Neuronal stem cell (in vitro differentiated cells): ENCODE results near the gene ACYP2.
"Not testable (repeated sequence)": the region's sequence is repeated elsewhere in the genome, so short reads cannot be mapped to it uniquely, and the experiment has no call there.

ENCODE experiments used
- DNase-seq: peaks from one replicate; pipeline ENCODE4 v3.0.0-alpha.2; 2013; ENCODE audit warnings: low spot score
- H2AFZ ChIP-seq: one replicate; pipeline ENCODE4 v1.6.1; 2013; ENCODE audit warnings: mild to moderate bottlenecking, low read length, inconsistent platforms
- H2AK5ac ChIP-seq: 2 replicates; pipeline ENCODE4 v1.6.1; 2013; ENCODE audit warnings: low read depth, mild to moderate bottlenecking, inconsistent platforms, low read length, moderate library complexity, mixed read lengths
- H2BK120ac ChIP-seq: 2 replicates; pipeline ENCODE4 v1.6.1; 2013; ENCODE audit warnings: low read depth, mild to moderate bottlenecking, inconsistent platforms, low read length, moderate library complexity, mixed read lengths
- H2BK12ac ChIP-seq: one replicate; pipeline ENCODE4 v1.6.1; 2013; ENCODE audit warnings: low read length, inconsistent platforms
- H2BK15ac ChIP-seq: 2 replicates; pipeline ENCODE4 v1.6.1; 2013; ENCODE audit warnings: mild to moderate bottlenecking, low read length, inconsistent platforms, mixed read lengths
- H2BK5ac ChIP-seq: one replicate; pipeline ENCODE4 v1.6.1; 2013; ENCODE audit warnings: inconsistent platforms, mild to moderate bottlenecking, low read length, moderate library complexity
- H3K14ac ChIP-seq: one replicate; pipeline ENCODE4 v1.6.1; 2013; ENCODE audit warnings: low read length, inconsistent platforms
- H3K18ac ChIP-seq: 2 replicates; pipeline ENCODE4 v1.6.1; 2013; ENCODE audit warnings: low read length, inconsistent platforms
- H3K23ac ChIP-seq: 2 replicates; pipeline ENCODE4 v1.6.1; 2013; ENCODE audit warnings: low read depth, mild to moderate bottlenecking, mixed read lengths, low read length, inconsistent platforms; ENCODE audit not compliant: poor library complexity
- H3K27ac ChIP-seq: replicated peaks from 3 replicates; pipeline ENCODE4 v1.5.1; 2013; ENCODE audit warnings: low read length, inconsistent platforms
- H3K27me3 ChIP-seq, 3 experiments: 2 replicates each; pipeline ENCODE4 v1.6.1; 2013; ENCODE audit warnings: low read length in 3 of 3, mild to moderate bottlenecking in 2 of 3, inconsistent platforms in 1 of 3, low read depth in 1 of 3, mixed read lengths in 1 of 3, moderate library complexity in 1 of 3; ENCODE audit not compliant: control insufficient read depth in 3 of 3, insufficient read depth in 3 of 3
- H3K36me3 ChIP-seq, 2 donors: replicated peaks in 1 of 2; 2 replicates each; pipeline ENCODE4 v1.6.1; 2013; ENCODE audit warnings: low read length in 2 of 2; ENCODE audit not compliant: control insufficient read depth in 2 of 2, insufficient read depth in 2 of 2
- H3K4ac ChIP-seq: 2 replicates; pipeline ENCODE4 v1.6.1; 2013; ENCODE audit warnings: inconsistent platforms, mild to moderate bottlenecking, low read length, moderate library complexity
- H3K4me1 ChIP-seq, 2 donors: 1 replicate in 1 of 2; 2 replicates in 1 of 2; pipeline ENCODE4 v1.6.1; 2013; ENCODE audit warnings: low read length in 2 of 2, low read depth in 1 of 2; ENCODE audit not compliant: control insufficient read depth in 2 of 2, insufficient read depth in 1 of 2
- H3K4me2 ChIP-seq: one replicate; pipeline ENCODE4 v1.6.1; 2013; ENCODE audit warnings: mild to moderate bottlenecking, low read length, inconsistent platforms; ENCODE audit not compliant: insufficient read depth, poor library complexity, severe bottlenecking
- H3K4me3 ChIP-seq, 2 donors: 2 replicates each; pipeline ENCODE4 v1.5.1; 2013; ENCODE audit warnings: low read length in 2 of 2, mild to moderate bottlenecking in 2 of 2, inconsistent platforms in 1 of 2, moderate library complexity in 1 of 2
- H3K79me1 ChIP-seq: one replicate; pipeline ENCODE4 v1.6.1; 2013; ENCODE audit warnings: low read depth, mild to moderate bottlenecking, inconsistent platforms, low read length, moderate library complexity
- H3K9ac ChIP-seq: one replicate; pipeline ENCODE4 v1.6.1; 2013; ENCODE audit warnings: mild to moderate bottlenecking, low read depth, low read length, inconsistent platforms; ENCODE audit not compliant: poor library complexity
- H3K9me3 ChIP-seq, 2 donors: replicated peaks in 1 of 2; 2 replicates each; pipeline versions ENCODE3 to v1.6.1; 2013; ENCODE audit warnings: low read length in 2 of 2, mild to moderate bottlenecking in 2 of 2, inconsistent platforms in 1 of 2, low read depth in 1 of 2, mixed read lengths in 1 of 2, moderate library complexity in 1 of 2; ENCODE audit not compliant: control insufficient read depth in 2 of 2, insufficient read depth in 1 of 2
- H4K8ac ChIP-seq: one replicate; pipeline ENCODE4 v1.6.1; 2013; ENCODE audit warnings: low read depth, mild to moderate bottlenecking, inconsistent platforms, low read length, moderate library complexity
- H4K91ac ChIP-seq: one replicate; pipeline ENCODE4 v1.6.1; 2013; ENCODE audit warnings: low read length, low read depth, mild to moderate bottlenecking, inconsistent platforms; ENCODE audit not compliant: poor library complexity
- WGBS, 2 donors: extraction: QIAGEN DNeasy Blood & Tissue Kit; methylation state at CpG; one replicate each; pipeline ENCODE4 v1.1.7; 2013; ENCODE audit warnings: missing lambda C conversion rate in 2 of 2, mixed read lengths in 1 of 2; ENCODE audit not compliant: insufficient read length in 2 of 2, insufficient replicate concordance in 1 of 2; ENCODE audit errors: extremely low coverage in 2 of 2; 5-methylcytosine and 5-hydroxymethylcytosine counted together

ACYP2 gene

GRCh38 chr2:54294665-54295064, 179.2 kb downstream of the ACYP2 start:
- H3K14ac ChIP-seq, H3K27me3 ChIP-seq, H2BK12ac ChIP-seq, H4K91ac ChIP-seq, H3K4me2 ChIP-seq, H3K79me1 ChIP-seq, H2BK5ac ChIP-seq, H2AK5ac ChIP-seq, DNase-seq, H3K18ac ChIP-seq, H3K4me3 ChIP-seq, H2AFZ ChIP-seq, H3K23ac ChIP-seq, H3K9me3 ChIP-seq, H2BK15ac ChIP-seq, H2BK120ac ChIP-seq, H3K36me3 ChIP-seq, H3K4ac ChIP-seq, H3K27ac ChIP-seq, H3K4me1 ChIP-seq, H4K8ac ChIP-seq, H3K9ac ChIP-seq: not testable (repeated sequence)
- WGBS, 2 donors, result no CpG with 5 or more reads among the region's 2 CpGs

GRCh38 chr2:54295911-54296310, 180.5 kb downstream of the ACYP2 start:
- Histone ChIP-seq H3K14ac (no peak overlapping the region), H3K9ac (no peak overlapping the region), H2BK120ac (no peak overlapping the region), H3K4me3 (no peak overlapping the region), H2AK5ac (no peak overlapping the region), H2BK12ac (no peak overlapping the region), H3K23ac (no peak overlapping the region), H3K4me2 (no peak overlapping the region), H3K27ac (no peak overlapping the region), H2BK15ac (no peak overlapping the region), H3K9me3 (no peaks in the 10 kb centered on the region), H2BK5ac (no peak overlapping the region), H2AFZ (no peak overlapping the region), H3K4ac (no peak overlapping the region), H3K27me3 (no peaks in the 10 kb centered on the region), H3K4me1 (no peaks in the 10 kb centered on the region), H4K8ac (no peak overlapping the region), H3K79me1 (no peaks in the 10 kb centered on the region), H3K36me3 (no peaks in the 10 kb centered on the region), H3K18ac (no peak overlapping the region), H4K91ac (no peak overlapping the region)
- no CpG with 5 or more reads among the region's 5 CpGs for WGBS, 2 donors
- DNase-seq, result no peak

DNA sequence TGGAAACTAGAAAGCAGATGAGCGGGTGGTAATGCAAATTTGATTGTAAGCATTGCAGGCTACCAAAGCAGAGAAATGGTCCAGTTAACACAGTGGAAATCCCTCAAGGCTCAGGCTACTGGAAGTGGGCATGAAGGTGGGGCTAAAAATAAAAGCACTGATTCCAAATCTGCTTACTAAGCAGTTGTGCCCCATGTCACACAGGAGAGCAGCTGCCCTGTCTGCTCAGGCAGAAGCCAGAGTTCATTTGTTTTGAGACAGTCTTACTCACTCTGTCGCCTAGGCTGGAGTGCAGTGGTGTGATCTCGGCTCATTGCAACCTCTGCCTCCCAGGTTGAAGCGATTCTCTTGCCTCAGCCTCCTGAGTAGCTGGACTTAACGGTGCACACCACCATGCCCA, 183.1 kb downstream of the ACYP2 start:
- DNase-seq, result no peak
- Histone ChIP-seq H4K91ac (no peak overlapping the region), H2BK5ac (no peak overlapping the region), H2BK15ac (no peak overlapping the region), H2AFZ (no peak overlapping the region), H3K18ac (no peak overlapping the region), H3K9me3 (no peaks in the 10 kb centered on the region), H3K14ac (no peak overlapping the region), H2BK12ac (no peak overlapping the region), H3K79me1 (no peaks in the 10 kb centered on the region), H2BK120ac (no peak overlapping the region), H3K36me3 (peaks cover 0 to 2% of the 10 kb centered on the region in 2 donors), H3K4me3 (no peak overlapping the region), H3K4me2 (no peak overlapping the region), H3K4ac (no peak overlapping the region), H3K27ac (no peak overlapping the region), H3K9ac (no peak overlapping the region), H3K4me1 (no peaks in the 10 kb centered on the region), H2AK5ac (no peak overlapping the region), H4K8ac (no peak overlapping the region), H3K23ac (no peak overlapping the region), H3K27me3 (no peaks in the 10 kb centered on the region)
- WGBS, 2 donors, result no CpG with 5 or more reads among the region's 5 CpGs

DNA sequence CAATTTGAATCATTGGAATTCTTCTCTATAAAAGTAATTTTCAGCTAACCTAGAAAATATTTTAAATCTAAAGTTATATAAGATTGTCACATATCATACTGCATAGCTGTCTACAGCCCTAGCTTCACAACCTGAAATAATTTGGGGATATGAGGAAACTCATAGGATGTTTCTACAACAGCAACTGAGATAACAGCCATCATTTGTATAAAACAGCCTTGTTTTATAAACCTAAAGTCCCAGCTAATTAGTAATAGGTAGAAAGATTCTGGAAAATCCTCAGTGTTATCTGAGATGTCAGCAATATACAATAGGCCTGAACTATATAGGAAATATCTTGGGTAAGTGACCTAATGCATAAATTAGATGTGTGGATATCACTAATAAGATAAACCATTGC, 188.2 kb downstream of the ACYP2 start:
- no peaks in the 10 kb centered on the region for H3K4me1 ChIP-seq
- H3K36me3 ChIP-seq, result peaks cover 0 to 2% of the 10 kb centered on the region in 2 donors
- no peak overlapping the region for H2BK120ac ChIP-seq
- H3K9me3 ChIP-seq, result no peaks in the 10 kb centered on the region
- no peak overlapping the region for H3K18ac ChIP-seq
- no peak overlapping the region for H3K4ac ChIP-seq
- H2BK15ac ChIP-seq, result no peak overlapping the region
- H2AK5ac ChIP-seq, result no peak overlapping the region
- H3K4me2 ChIP-seq, result no peak overlapping the region
- H4K8ac ChIP-seq, result no peak overlapping the region
- H3K14ac ChIP-seq, result no peak overlapping the region
- no peak overlapping the region for H2BK5ac ChIP-seq
- DNase-seq, result no peak
- no peaks in the 10 kb centered on the region for H3K79me1 ChIP-seq
- H2AFZ ChIP-seq, result no peak overlapping the region
- H3K27ac ChIP-seq, result no peak overlapping the region
- H3K23ac ChIP-seq, result no peak overlapping the region
- H2BK12ac ChIP-seq, result no peak overlapping the region
- no peak overlapping the region for H4K91ac ChIP-seq
- H3K4me3 ChIP-seq, result no peak overlapping the region
- no peaks in the 10 kb centered on the region for H3K27me3 ChIP-seq
- H3K9ac ChIP-seq, result no peak overlapping the region
